Activated T-cell treated with anti-CD3 and anti-CD28 coated beads, Interleukin-2, amount 50 U/mL, for 1 hour (primary cell): Measurements from ENCODE around the gene RBM44.

Source experiments
- DNase-seq: peaks from one replicate; pipeline ENCODE4 v3.0.0-alpha.2; 2020

RBM44 gene

DNA sequence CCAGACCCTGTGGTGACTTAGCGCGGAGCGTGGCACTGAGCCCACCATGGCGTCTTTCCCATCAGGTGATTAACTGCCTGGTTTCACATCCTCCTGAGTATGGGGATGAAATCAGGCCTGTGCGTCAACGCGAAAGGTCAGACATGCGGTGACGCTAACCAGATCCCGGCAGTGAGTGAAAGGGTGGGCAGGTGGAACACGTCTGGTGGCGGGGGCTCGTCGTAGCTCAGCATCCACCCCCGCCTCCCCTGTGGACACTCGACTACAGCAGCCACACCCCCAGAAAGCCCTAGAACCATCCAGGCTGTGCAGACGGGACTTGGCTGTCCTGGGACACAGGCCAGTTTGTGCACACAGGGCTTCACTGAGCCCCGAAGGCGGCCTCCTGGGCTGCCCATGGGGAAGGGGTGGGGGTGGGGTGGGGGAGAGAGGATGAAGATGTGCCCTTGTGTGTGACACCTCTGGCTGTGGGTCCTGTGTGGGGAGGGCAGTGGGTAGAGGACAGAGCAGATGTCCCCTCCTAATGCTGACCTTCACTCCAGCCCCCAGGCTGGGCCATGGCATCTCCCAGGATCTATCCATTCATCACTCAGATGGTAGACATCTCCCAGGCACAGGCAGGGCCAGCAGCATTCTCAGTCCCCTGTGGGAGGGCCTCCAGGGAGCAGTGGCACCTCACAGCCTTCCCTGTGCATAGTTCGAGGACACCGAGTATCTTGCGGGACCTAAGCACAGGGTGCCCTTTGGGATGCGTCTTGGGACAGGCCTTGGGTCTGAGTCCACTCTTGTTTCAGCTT, 88.3 kb downstream of the RBM44 start:
- no peak for DNase-seq

DNA sequence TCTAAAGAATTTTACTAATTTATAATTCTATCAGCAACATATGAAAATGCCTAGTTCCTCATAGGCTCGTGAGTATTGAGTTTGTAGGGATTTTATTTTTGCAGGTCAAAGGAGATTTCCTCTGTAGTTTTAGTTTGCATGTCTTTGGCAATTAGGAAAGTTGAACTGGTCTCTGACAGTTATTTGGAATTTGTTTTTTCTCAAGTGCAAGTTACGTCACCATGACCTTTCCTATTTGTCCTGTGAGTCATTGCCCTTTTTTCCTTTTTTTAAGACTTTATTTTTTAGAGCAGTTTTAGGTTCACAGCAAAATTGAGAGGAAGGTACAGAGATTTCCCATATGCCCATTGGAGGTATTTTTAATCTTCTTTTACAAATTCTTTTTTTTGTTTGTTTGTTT, 89.8 kb downstream of the RBM44 start:
- DNase-seq: no peak

GRCh38 chr2:237889016-237889415, 90.4 kb downstream of the RBM44 start:
- DNase-seq: no peak

DNA sequence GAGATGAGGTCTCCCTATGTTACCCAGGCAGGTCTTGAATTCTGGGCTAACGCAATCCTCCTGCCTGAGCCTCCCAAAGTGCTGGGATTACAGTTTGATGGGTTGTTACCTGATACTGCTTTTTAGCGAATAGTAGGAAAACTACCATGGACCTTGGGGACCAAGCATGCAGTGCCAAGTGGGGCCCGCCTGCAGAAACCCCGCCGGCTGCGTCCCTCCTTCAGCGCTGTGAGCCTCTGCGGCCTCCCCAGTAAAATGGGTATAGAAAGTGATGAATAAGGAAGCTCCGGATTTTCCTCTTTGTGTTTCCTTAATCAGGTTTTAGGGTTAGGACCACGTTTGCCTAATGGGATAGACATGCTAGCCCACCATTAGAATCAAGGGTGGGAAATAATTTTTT, 91.2 kb downstream of the RBM44 start:
- DNase-seq: no peak
